Measurements from ENCODE around the gene OR8B4. TPM values are rescaled to one million over a fixed set of nuclear protein-coding genes. Genes with fewer than 3 reads are reported as not detected.

The OR8B4 gene
- total and polyA plus RNA-seq, 10 of the 15 experiments (the other 5 are each of a cell fraction or from before 2014, with no cell fraction given), result not detected

GRCh38 chr11:124415356-124415923, 9.2 kb downstream of the OR8B4 start (continued):
- TF ChIP-seq CTCF (IDR thresholded peaks at IDR 0.05 in 2 of 3, conservative IDR thresholded peaks at IDR 0.05 in 1 of 3; ENCODE audit: control insufficient read depth in 2 of 3, extremely low read depth in 1 of 3, insufficient read depth in 1 of 3, low read depth in 3 of 3, low read length in 3 of 3) (peak; percentile 54 to 70 (median 66)), BACH1 (IDR thresholded peaks at IDR 0.05; ENCODE audit: borderline replicate concordance) (no peak), ZNF384 (IDR thresholded peaks at IDR 0.05; ENCODE audit: borderline replicate concordance, low read depth, low read length) (peak; percentile 98)

GRCh38 chr11:124409906-124410305, 14.8 kb downstream of the OR8B4 start:
- Histone ChIP-seq H3K27me3 (replicated peaks in 1 of 2; ENCODE audit: control insufficient read depth in 2 of 2, insufficient read depth in 2 of 2, low read length in 1 of 2) (0 out of 4 replicates have a peak, but pooled peaks cover 0 to 2% of the 10 kb centered on the region in 2 experiments), H3K9ac (ENCODE audit: control insufficient read depth, insufficient read depth, low read length) (no peak overlapping the region), H3K4me1 (ENCODE audit: control insufficient read depth, insufficient read depth, low read length) (no peaks in the 10 kb centered on the region), H3K4me2 (ENCODE audit: control insufficient read depth, insufficient read depth) (no peak overlapping the region), H3K79me2 (ENCODE audit: control insufficient read depth, insufficient read depth, low read length) (no peaks in the 10 kb centered on the region), H3K4me3 (no peak overlapping the region), H3K9me3 (replicated peaks; ENCODE audit: control insufficient read depth, insufficient read depth, low read length) (no peaks in the 10 kb centered on the region), H4K20me1 (ENCODE audit: control insufficient read depth, insufficient read depth) (no peaks in the 10 kb centered on the region), H3K36me3 (ENCODE audit: control insufficient read depth in 2 of 2, insufficient read depth in 2 of 2, low read length in 1 of 2) (no peaks in the 10 kb centered on the region), H2AFZ (ENCODE audit: control insufficient read depth, low read depth, low read length) (no peak overlapping the region), H3K27ac (ENCODE audit: control insufficient read depth, insufficient read depth) (no peak overlapping the region)
- ChIA-PET POLR2A (no interaction called here), RAD21 (ENCODE audit: unreplicated experiment) (no interaction called here), SMC1A (ENCODE audit: uncharacterized antibody, unreplicated experiment) (interaction anchor here (0.7 kb wide), 1 partner anchor 346 kb away, joined by 3 read pairs; no protein-coding TSS in a partner anchor), CTCF (interaction anchor here (1.2 to 3.4 kb wide), 2 partner anchors 8 kb away, joined by 3 to 18 read pairs; no protein-coding TSS in a partner anchor)
- intact Hi-C loops (cut with micrococcal nuclease; ENCODE audit: unreplicated experiment), result no loop called here
- in situ Hi-C loops (cut with MboI), result loop anchor here (25.0 kb wide), 1 partner anchor 427 kb away; no protein-coding TSS in a partner anchor
- no TSS peak for BruUV-seq (replicated peaks)
- 18% methylated on average over 7 of the region's 7 CpGs for WGBS (ENCODE audit: insufficient coverage, insufficient replicate concordance, low lambda C conversion rate, missing lambda C conversion rate)
- ATAC-seq (no peak), FAIRE-seq (no peak), DNase-seq (ENCODE audit: low read depth, low spot score) (no peak)
- TF ChIP-seq MTA3 (IDR thresholded peaks at IDR 0.05; ENCODE audit: borderline replicate concordance, low read length) (no peak), NFIC (IDR thresholded peaks at IDR 0.05; ENCODE audit: low read depth, low read length) (no peak), IKZF1 (conservative IDR thresholded peaks at IDR 0.05) (no peak), STAT1 (conservative IDR thresholded peaks at IDR 0.05) (no peak), EZH2 (IDR thresholded peaks at IDR 0.05; ENCODE audit: borderline replicate concordance, control insufficient read depth, low read depth, low read length) (no peak), POLR2AphosphoS5 (IDR thresholded peaks at IDR 0.05; ENCODE audit: low read length) (no peak), ZNF687 (IDR thresholded peaks at IDR 0.05) (no peak), RAD51 (IDR thresholded peaks at IDR 0.05) (no peak)
- TF ChIP-seq, protein P1, sequence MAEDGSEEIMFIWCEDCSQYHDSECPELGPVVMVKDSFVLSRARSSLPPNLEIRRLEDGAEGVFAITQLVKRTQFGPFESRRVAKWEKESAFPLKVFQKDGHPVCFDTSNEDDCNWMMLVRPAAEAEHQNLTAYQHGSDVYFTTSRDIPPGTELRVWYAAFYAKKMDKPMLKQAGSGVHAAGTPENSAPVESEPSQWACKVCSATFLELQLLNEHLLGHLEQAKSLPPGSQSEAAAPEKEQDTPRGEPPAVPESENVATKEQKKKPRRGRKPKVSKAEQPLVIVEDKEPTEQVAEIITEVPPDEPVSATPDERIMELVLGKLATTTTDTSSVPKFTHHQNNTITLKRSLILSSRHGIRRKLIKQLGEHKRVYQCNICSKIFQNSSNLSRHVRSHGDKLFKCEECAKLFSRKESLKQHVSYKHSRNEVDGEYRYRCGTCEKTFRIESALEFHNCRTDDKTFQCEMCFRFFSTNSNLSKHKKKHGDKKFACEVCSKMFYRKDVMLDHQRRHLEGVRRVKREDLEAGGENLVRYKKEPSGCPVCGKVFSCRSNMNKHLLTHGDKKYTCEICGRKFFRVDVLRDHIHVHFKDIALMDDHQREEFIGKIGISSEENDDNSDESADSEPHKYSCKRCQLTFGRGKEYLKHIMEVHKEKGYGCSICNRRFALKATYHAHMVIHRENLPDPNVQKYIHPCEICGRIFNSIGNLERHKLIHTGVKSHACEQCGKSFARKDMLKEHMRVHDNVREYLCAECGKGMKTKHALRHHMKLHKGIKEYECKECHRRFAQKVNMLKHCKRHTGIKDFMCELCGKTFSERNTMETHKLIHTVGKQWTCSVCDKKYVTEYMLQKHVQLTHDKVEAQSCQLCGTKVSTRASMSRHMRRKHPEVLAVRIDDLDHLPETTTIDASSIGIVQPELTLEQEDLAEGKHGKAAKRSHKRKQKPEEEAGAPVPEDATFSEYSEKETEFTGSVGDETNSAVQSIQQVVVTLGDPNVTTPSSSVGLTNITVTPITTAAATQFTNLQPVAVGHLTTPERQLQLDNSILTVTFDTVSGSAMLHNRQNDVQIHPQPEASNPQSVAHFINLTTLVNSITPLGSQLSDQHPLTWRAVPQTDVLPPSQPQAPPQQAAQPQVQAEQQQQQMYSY (CRISPR knock-in tag; IDR thresholded peaks at IDR 0.05), result no peak
